ENCODE data around the gene MFAP2. TPM values are rescaled to one million over a fixed set of nuclear protein-coding genes. Genes with fewer than 3 reads are reported as not detected.
A peak's percentile ranks its signal among the peaks of the same experiment; 100 is the strongest.

MFAP2 gene
- total and polyA plus RNA-seq, 8 donors = 8.0 to 380 (median 282) TPM

DNA sequence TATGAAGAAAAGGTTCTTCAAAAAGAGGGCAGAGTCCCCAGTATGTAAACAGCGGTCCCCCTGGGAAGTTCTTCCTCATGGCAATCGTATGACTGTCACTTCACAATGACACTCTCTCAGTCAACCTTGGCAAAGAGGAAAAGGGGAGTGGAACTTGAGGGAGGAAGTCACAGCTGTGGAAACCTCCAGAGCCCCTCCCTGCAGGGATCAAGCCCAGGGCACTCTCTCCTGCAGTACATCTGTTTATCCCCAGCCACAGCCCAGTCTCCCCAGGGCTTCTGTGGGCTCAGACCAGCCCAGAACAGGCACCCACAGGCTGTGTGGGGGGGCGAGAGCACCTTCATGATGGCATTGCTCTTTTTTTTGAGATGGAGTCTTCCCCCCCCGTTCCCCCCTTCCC, 29.3 kb upstream of the MFAP2 start:
- intact Hi-C loops (cut with DNase I) = no loop called here
- no peaks in the 10 kb centered on the region for H3K9me3 ChIP-seq
- H3K4me3 ChIP-seq = peak overlapping the region in 1 of 2 donors; percentile 96
- ATAC-seq (peak; percentile 13), DNase-seq (peak in 3 of 4 donors; percentile 15 to 56 (median 42))
- TF ChIP-seq CTCF (IDR thresholded peaks at IDR 0.05) = no peak
- H3K27ac ChIP-seq = no peak overlapping the region
- peaks cover 0 to 11% of the 10 kb centered on the region in 2 donors for H3K36me3 ChIP-seq
- H3K27me3 ChIP-seq = no peaks in the 10 kb centered on the region
- peaks cover 9 to 56% of the 10 kb centered on the region in 2 donors for H3K4me1 ChIP-seq

DNA sequence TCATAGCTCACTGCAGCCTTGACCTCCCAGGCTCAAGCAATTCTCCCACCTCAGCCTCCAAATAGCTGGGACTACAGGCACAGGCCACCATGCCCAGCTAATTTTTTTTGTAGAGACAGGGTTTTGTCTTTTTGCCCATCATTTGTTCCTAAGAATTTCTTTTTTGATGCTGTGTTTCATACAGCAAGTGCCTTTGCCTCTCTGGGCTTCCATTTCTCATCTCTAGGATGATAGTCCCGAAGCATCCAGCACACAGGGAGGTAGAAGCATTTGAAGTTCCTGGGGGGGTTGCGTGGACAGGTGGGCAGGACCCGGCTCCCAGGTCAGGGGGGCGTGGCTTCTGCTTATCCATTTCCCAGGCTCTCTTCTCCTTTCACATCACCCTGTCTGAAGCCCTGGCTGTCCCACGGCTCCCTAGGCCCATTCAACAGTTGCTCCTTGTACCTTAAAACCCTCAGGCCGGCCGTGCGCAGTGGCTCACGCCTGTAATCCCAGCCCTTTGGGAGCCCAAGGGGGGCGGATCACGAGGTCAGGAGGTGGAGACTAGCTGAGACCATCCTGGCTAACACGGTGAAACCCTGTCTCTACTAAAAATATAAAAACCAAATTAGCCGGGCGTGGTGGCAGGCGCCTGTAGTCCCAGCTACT, 27.9 kb upstream of the MFAP2 start:
- no peak for ATAC-seq
- intact Hi-C loops (cut with DNase I) = no loop called here
- no peak overlapping the region for H3K4me3 ChIP-seq
- H3K9me3 ChIP-seq = no peaks in the 10 kb centered on the region
- peaks cover 9 to 43% of the 10 kb centered on the region in 2 donors for H3K4me1 ChIP-seq
- peak in 1 of 4 donors; percentile 42 for DNase-seq
- no peak for TF ChIP-seq CTCF (IDR thresholded peaks at IDR 0.05)
- H3K36me3 ChIP-seq = peaks cover 0 to 23% of the 10 kb centered on the region in 2 donors
- no peaks in the 10 kb centered on the region for H3K27me3 ChIP-seq
- H3K27ac ChIP-seq = no peak overlapping the region

DNA sequence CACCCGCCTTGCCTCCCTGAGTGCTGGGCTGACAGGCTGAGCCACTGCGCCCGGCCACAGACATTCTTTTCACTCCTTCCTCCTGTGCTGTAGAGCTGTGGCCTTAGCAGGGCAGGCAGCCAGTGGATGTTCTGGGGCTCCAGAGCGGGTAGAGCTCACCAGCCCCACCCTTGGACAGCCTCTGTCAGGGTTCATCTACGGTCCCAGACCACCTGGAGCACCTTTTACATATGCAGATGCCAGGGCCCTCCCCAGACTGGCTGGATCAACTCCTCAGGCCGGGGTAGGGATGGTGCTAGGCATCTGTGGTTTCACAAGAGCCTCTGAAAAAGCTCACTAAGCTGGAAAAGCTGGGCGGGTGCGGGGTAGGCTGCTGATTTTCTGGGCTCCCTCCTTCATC, 26.7 kb upstream of the MFAP2 start:
- TF ChIP-seq CTCF (IDR thresholded peaks at IDR 0.05) = no peak
- Histone ChIP-seq H3K4me1 (peaks cover 9 to 32% of the 10 kb centered on the region in 2 donors), H3K9me3 (no peaks in the 10 kb centered on the region), H3K4me3 (no peak overlapping the region), H3K27me3 (no peaks in the 10 kb centered on the region), H3K36me3 (peaks cover 0 to 35% of the 10 kb centered on the region in 2 donors), H3K27ac (no peak overlapping the region)
- ATAC-seq (no peak), DNase-seq (peak in 1 of 4 donors; percentile 55)
- intact Hi-C loops (cut with DNase I) = no loop called here

DNA sequence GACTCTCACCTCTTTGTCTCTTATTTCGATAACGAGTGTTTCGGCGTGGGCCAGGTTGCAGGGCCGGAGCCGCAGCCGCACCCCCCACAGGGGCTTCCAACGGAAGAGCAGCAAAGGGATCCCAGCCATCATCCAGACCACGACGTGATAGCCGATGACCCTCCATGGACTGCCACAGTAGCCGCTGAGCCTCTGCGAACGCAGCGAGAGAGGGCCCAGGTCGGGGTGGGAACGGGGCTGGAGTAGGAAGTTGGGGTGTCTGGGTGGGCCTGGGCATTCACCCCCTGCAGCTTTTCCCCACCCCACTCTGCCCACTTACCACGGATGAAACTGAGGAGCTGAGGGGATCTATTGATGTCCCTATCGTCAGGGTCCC, 24.9 kb upstream of the MFAP2 start:
- Histone ChIP-seq H3K4me1 (peaks cover 5 to 20% of the 10 kb centered on the region in 2 donors), H3K36me3 (peaks cover 0 to 52% of the 10 kb centered on the region in 2 donors), H3K9me3 (no peaks in the 10 kb centered on the region), H3K27ac (no peak overlapping the region), H3K4me3 (no peak overlapping the region), H3K27me3 (no peaks in the 10 kb centered on the region)
- intact Hi-C loops (cut with DNase I) = no loop called here
- no peak for TF ChIP-seq CTCF (IDR thresholded peaks at IDR 0.05)
- ATAC-seq (no peak), DNase-seq (peak in 1 of 4 donors; percentile 57)

GRCh38 chr1:17004466-17005364, 24.3 kb upstream of the MFAP2 start:
- intact Hi-C loops (cut with DNase I) = no loop called here
- H3K36me3 ChIP-seq = peaks cover 0 to 59% of the 10 kb centered on the region in 2 donors

More at GRCh38 chr1:17004466-17005364, 24.3 kb upstream of the MFAP2 start:
- no peaks in the 10 kb centered on the region for H3K27me3 ChIP-seq
- DNase-seq = peak in 1 of 4 donors; percentile 63
- H3K4me1 ChIP-seq = peaks cover 0 to 13% of the 10 kb centered on the region in 2 donors
- H3K9me3 ChIP-seq = no peaks in the 10 kb centered on the region
- no peak for TF ChIP-seq CTCF (IDR thresholded peaks at IDR 0.05)
- no peak for ATAC-seq
- H3K4me3 ChIP-seq = no peak overlapping the region
- no peak overlapping the region for H3K27ac ChIP-seq
